ENCODE measurements around the gene PVALB.

The PVALB gene

GRCh38 chr22:36856121-36856791 is 39.4 kb upstream of the PVALB start:
- H3K4me3 ChIP-seq (ENCODE audit: low read depth, low read length) = no peak overlapping the region

GRCh38 chr22:36855478-36855877 is 38.6 kb upstream of the PVALB start:
- no peak overlapping the region for H3K4me3 ChIP-seq (ENCODE audit: low read depth, low read length)
- no peak for DNase-seq (ENCODE audit: low read depth)
- in situ Hi-C loops (cut with HindIII; ENCODE audit: low sequenced_read_pairs) = no loop called here
- TF ChIP-seq, protein P1, sequence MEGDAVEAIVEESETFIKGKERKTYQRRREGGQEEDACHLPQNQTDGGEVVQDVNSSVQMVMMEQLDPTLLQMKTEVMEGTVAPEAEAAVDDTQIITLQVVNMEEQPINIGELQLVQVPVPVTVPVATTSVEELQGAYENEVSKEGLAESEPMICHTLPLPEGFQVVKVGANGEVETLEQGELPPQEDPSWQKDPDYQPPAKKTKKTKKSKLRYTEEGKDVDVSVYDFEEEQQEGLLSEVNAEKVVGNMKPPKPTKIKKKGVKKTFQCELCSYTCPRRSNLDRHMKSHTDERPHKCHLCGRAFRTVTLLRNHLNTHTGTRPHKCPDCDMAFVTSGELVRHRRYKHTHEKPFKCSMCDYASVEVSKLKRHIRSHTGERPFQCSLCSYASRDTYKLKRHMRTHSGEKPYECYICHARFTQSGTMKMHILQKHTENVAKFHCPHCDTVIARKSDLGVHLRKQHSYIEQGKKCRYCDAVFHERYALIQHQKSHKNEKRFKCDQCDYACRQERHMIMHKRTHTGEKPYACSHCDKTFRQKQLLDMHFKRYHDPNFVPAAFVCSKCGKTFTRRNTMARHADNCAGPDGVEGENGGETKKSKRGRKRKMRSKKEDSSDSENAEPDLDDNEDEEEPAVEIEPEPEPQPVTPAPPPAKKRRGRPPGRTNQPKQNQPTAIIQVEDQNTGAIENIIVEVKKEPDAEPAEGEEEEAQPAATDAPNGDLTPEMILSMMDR (IDR thresholded peaks at IDR 0.05; ENCODE audit: low read depth, low read length, missing control alignments) = no peak

More at GRCh38 chr22:36856121-36856791, 39.4 kb upstream of the PVALB start:
- DNase-seq (ENCODE audit: low read depth) = peak; percentile 68
- in situ Hi-C loops (cut with HindIII; ENCODE audit: low sequenced_read_pairs) = no loop called here
- TF ChIP-seq, protein P1 (IDR thresholded peaks at IDR 0.05; ENCODE audit: low read depth, low read length, missing control alignments) = peak; percentile 100

GRCh38 chr22:36853407-36854099 is 36.7 kb upstream of the PVALB start:
- H3K4me3 ChIP-seq (ENCODE audit: low read depth, low read length) = no peak overlapping the region
- TF ChIP-seq, protein P1 (IDR thresholded peaks at IDR 0.05; ENCODE audit: low read depth, low read length, missing control alignments) = peak; percentile 58
- in situ Hi-C loops (cut with HindIII; ENCODE audit: low sequenced_read_pairs) = no loop called here
- no peak for DNase-seq (ENCODE audit: low read depth)

DNA sequence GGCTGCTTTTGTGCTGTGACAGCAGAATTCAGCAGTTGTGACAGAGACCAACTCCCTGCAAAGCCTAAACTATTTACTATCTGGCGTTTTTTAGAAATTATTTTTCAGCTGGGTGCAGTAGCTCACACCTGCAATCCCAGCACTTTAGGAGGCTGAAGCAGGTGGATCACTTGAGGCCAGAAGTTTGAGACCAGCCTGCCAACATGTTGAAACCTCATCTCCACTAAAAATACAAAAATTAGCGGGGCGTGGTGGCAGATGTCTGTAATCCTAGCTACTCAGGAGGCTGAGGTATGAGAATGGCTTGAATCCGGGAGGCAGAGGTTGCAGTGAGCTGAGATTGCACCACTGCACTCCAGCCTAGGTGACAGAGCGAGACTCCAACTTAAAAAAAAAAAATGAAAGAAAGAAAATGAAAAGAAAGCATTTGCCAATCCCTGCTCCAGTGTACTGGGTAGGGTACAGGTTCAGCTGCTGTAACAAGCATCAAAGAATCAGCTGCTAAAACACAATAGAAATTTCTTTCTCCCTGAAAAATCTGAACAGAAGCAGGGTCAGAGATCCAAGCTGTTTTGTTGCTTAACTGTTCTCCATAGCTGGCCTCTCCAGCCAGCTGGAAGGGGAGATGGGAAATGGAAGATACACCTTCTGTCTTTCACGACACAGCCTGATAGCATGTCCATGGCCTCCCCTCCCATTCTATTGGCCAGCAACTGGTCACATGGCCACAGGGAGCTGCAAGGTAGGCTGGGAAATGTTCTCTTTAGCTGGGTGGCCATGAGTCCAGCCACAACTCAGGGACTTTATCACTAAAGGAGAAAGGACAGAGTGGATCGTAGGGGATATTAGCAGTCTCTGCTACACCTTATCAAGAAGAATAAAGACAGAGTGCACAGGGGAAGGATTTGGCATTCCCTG is 35.5 kb upstream of the PVALB start:
- TF ChIP-seq, protein P1 (IDR thresholded peaks at IDR 0.05; ENCODE audit: low read depth, low read length, missing control alignments) = no peak
- in situ Hi-C loops (cut with HindIII; ENCODE audit: low sequenced_read_pairs) = no loop called here
- H3K4me3 ChIP-seq (ENCODE audit: low read depth, low read length) = no peak overlapping the region
- DNase-seq (ENCODE audit: low read depth) = no peak

GRCh38 chr22:36850682-36851081 is 33.8 kb upstream of the PVALB start:
- in situ Hi-C loops (cut with HindIII; ENCODE audit: low sequenced_read_pairs) = no loop called here
- TF ChIP-seq, protein P1 (IDR thresholded peaks at IDR 0.05; ENCODE audit: low read depth, low read length, missing control alignments) = no peak
- no peak overlapping the region for H3K4me3 ChIP-seq (ENCODE audit: low read depth, low read length)
- DNase-seq (ENCODE audit: low read depth) = no peak

DNA sequence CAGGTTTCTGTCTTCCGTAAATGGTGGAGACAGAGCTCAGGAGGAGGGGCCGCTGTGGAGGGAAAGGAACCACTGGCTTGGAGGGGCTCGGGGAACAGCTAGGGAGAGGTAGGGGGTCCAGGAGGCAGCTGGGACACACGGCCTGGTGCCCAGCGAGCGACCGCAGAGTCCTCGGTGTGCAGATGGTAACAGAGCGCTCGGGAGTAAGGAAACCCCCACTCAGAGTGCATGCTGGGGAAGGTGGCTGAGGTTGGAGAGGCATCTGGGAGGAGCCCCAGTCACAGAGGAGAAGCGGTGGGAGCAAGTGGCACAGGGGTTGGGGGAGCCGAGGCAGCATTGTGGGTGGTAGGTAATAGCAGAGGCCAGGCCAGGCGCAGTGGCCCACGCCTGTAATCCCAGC is 33.2 kb upstream of the PVALB start:
- H3K4me3 ChIP-seq (ENCODE audit: low read depth, low read length) = no peak overlapping the region
- in situ Hi-C loops (cut with HindIII; ENCODE audit: low sequenced_read_pairs) = no loop called here
- no peak for DNase-seq (ENCODE audit: low read depth)
- TF ChIP-seq, protein P1 (IDR thresholded peaks at IDR 0.05; ENCODE audit: low read depth, low read length, missing control alignments) = no peak
